OCI-LY1 (cell line): ENCODE results near the gene MCC.

Experiments
- H2AFZ ChIP-seq: fragments of 200-600 bp; sonication (generic), shearing (Covaris generic); 2 replicates; pipeline ENCODE4 v1.6.0; 2014; ENCODE audit warnings: antibody characterized with exemption, mild to moderate bottlenecking, low read length
- H3F3A ChIP-seq: fragments of 200-600 bp; sonication (generic), shearing (Covaris generic); 2 replicates; pipeline ENCODE4 v1.6.0; 2014; ENCODE audit warnings: mild to moderate bottlenecking, antibody characterized with exemption, low read length, moderate library complexity; ENCODE audit not compliant: insufficient read depth
- H3K27ac ChIP-seq: fragments of 200-600 bp; sonication (generic); 2 replicates; pipeline ENCODE4 v1.5.1; 2014; ENCODE audit warnings: low read length, mixed run types, mild to moderate bottlenecking, low read depth; ENCODE audit not compliant: poor library complexity, severe bottlenecking
- H3K27me3 ChIP-seq: fragments of 200-600 bp; sonication (generic); 2 replicates; pipeline ENCODE4 v1.6.0; 2014; ENCODE audit warnings: antibody characterized with exemption, mild to moderate bottlenecking, low read length, moderate library complexity; ENCODE audit not compliant: insufficient read depth
- H3K36me3 ChIP-seq: fragments of 200-600 bp; sonication (generic); 2 replicates; pipeline ENCODE4 v1.6.1; 2014; ENCODE audit warnings: mild to moderate bottlenecking, antibody characterized with exemption, low read length, moderate library complexity, mixed read lengths; ENCODE audit not compliant: insufficient read depth
- H3K4me1 ChIP-seq: fragments of 200-600 bp; sonication (generic); 2 replicates; pipeline ENCODE4 v1.5.1; 2014; ENCODE audit warnings: mild to moderate bottlenecking, low read length, moderate library complexity; ENCODE audit not compliant: insufficient read depth, severe bottlenecking
- H3K4me2 ChIP-seq: fragments of 200-600 bp; sonication (generic), shearing (Covaris generic); 2 replicates; pipeline ENCODE4 v1.6.1; 2014; ENCODE audit warnings: low read length
- H3K4me3 ChIP-seq: fragments of 200-600 bp; sonication (generic); 2 replicates; pipeline ENCODE4 v1.5.1; 2014; ENCODE audit warnings: low read length, low read depth, mild to moderate bottlenecking, mixed read lengths; ENCODE audit not compliant: poor library complexity, severe bottlenecking
- H3K79me2 ChIP-seq: fragments of 200-600 bp; shearing (Covaris generic); 2 replicates; pipeline ENCODE4 v1.6.1; 2016; ENCODE audit warnings: mixed run types, low read length, mixed read lengths; ENCODE audit not compliant: insufficient read depth
- H3K9ac ChIP-seq: fragments of 200-600 bp; sonication (generic), shearing (Covaris generic); 2 replicates; pipeline ENCODE4 v1.6.1; 2014; ENCODE audit warnings: mild to moderate bottlenecking, low read length, mixed read lengths
- H3K9me2 ChIP-seq: fragments of 200-600 bp; sonication (generic), shearing (Covaris generic); 2 replicates; pipeline ENCODE4 v1.6.1; 2014; ENCODE audit warnings: low read depth, mild to moderate bottlenecking, low read length, mixed read lengths
- H3K9me3 ChIP-seq: fragments of 200-600 bp; shearing (Covaris generic); 2 replicates; pipeline ENCODE4 v1.6.1; 2014; ENCODE audit warnings: low read length, mixed read lengths
- H4K20me1 ChIP-seq: fragments of 200-600 bp; sonication (generic), shearing (Covaris generic); 2 replicates; pipeline ENCODE4 v1.6.0; 2016; ENCODE audit warnings: mild to moderate bottlenecking, low read length; ENCODE audit not compliant: insufficient read depth
- CTCF ChIP-seq: fragments of 200-600 bp; sonication (generic), shearing (Covaris generic); IDR thresholded peaks from 2 replicates; pipeline ENCODE4 v1.5.1; 2017; ENCODE audit warnings: mild to moderate bottlenecking, antibody characterized with exemption, low read length, moderate library complexity, mixed read lengths
- EZH2 ChIP-seq: fragments of 200-600 bp; sonication (generic), shearing (Covaris generic); IDR thresholded peaks from 2 replicates; pipeline ENCODE4 v1.8.0; 2017; ENCODE audit warnings: borderline replicate concordance, mixed run types, mild to moderate bottlenecking, antibody characterized with exemption, low read length, moderate library complexity, mixed read lengths

Gene MCC

GRCh38 chr5:113225259-113225658, 263.0 kb downstream of the MCC start:
- no peak overlapping the region for H3K4me2 ChIP-seq
- no peaks in the 10 kb centered on the region for H3F3A ChIP-seq
- no peaks in the 10 kb centered on the region for H3K9me3 ChIP-seq
- TF ChIP-seq CTCF = no peak
- no peak for TF ChIP-seq EZH2
- no peaks in the 10 kb centered on the region for H3K79me2 ChIP-seq
- no peaks in the 10 kb centered on the region for H4K20me1 ChIP-seq
- H3K27ac ChIP-seq = no peak overlapping the region
- H3K9me2 ChIP-seq = no peaks in the 10 kb centered on the region
- H3K36me3 ChIP-seq = no peaks in the 10 kb centered on the region
- H3K9ac ChIP-seq = no peak overlapping the region
- H3K27me3 ChIP-seq = no peaks in the 10 kb centered on the region
- H3K4me1 ChIP-seq = no peaks in the 10 kb centered on the region
- H3K4me3 ChIP-seq = no peak overlapping the region
- H2AFZ ChIP-seq = no peak overlapping the region

GRCh38 chr5:113224605-113225065, 263.6 kb downstream of the MCC start:
- Histone ChIP-seq H3K27ac (no peak overlapping the region), H3K4me3 (no peak overlapping the region), H3K79me2 (no peaks in the 10 kb centered on the region)

GRCh38 chr5:113223831-113224604, 264.2 kb downstream of the MCC start:
- Histone ChIP-seq H3K36me3 (no peaks in the 10 kb centered on the region), H3K9me2 (no peaks in the 10 kb centered on the region), H3K9me3 (no peaks in the 10 kb centered on the region), H3K4me2 (no peak overlapping the region), H3K4me1 (no peaks in the 10 kb centered on the region), H3F3A (no peaks in the 10 kb centered on the region), H4K20me1 (no peaks in the 10 kb centered on the region), H3K27ac (no peak overlapping the region), H3K9ac (no peak overlapping the region), H3K79me2 (no peaks in the 10 kb centered on the region), H3K27me3 (no peaks in the 10 kb centered on the region), H2AFZ (no peak overlapping the region), H3K4me3 (no peak overlapping the region)
- TF ChIP-seq EZH2 (no peak), CTCF (no peak)

More at GRCh38 chr5:113224605-113225065, 263.6 kb downstream of the MCC start:
- Histone ChIP-seq H3K9me2 (no peaks in the 10 kb centered on the region), H3K9me3 (no peaks in the 10 kb centered on the region), H3K36me3 (no peaks in the 10 kb centered on the region), H3K9ac (no peak overlapping the region), H3F3A (no peaks in the 10 kb centered on the region), H2AFZ (no peak overlapping the region), H4K20me1 (no peaks in the 10 kb centered on the region), H3K27me3 (no peaks in the 10 kb centered on the region), H3K4me1 (no peaks in the 10 kb centered on the region), H3K4me2 (no peak overlapping the region)
- TF ChIP-seq EZH2 (no peak), CTCF (no peak)
